HG03342 (cell line): Measurements from ENCODE around the gene TCF7L2.

ENCODE experiments used
- ATAC-seq: cut with Tn5 transposase; IDR thresholded peaks from one replicate; pipeline ENCODE4 v1.9.1; 2021; ENCODE audit warnings: mild to moderate bottlenecking, moderate library complexity; ENCODE audit not compliant: unreplicated experiment

TCF7L2 gene

DNA sequence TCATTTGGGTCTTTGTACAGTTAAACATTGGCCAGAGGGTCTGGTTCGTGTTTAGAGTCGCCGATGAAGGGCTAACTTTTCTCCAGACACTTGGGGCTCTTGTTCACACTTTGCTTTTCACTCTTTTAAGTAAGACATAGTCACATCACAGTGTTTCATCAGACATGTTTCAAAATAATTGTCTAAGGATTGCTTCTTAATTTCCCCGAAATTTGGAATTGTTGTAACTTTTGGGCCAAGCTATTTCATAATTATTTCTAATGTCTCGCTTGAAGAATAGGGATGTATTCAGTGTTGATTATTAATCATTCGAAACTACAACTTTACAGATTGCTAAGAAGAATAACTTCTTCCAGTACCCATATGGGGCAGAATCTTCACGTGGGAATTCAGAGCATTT, 92.8 kb downstream of the TCF7L2 start:
- ATAC-seq = no peak

DNA sequence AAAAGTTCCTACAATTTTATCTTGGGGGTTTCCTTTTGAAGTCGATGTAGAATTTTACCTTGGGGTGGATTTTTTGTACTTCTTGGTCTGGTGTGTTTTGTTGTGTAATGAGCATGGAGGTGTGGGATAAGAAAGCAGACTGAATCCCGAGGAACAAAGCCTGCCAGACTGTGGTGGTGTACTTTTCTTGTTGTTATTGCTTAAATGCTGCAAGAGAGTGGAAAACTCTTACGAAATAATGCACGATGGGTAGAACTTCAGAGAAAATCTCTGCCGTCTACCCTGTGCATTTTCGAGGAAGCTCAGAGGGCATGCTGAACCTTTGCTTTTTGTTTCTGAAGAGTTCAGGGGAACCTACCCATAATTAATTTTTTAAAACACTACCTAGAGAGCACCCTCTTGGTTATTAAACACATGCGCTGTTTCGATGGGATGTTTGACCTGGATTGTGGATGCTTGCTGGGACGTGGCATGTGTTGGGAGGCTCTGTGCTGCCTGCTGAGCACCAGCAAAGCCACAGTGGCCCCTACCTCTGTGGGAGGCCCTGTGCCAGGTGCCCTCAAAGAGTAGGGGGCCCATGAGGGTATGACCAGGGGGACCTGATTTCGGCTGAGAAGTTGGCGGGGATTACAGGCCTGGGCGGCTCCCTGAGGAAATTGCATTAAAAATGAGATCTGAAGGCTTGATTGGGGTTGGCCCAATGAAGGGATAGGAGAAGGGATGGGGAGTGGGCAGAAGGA, 94.1 kb downstream of the TCF7L2 start:
- no peak for ATAC-seq

DNA sequence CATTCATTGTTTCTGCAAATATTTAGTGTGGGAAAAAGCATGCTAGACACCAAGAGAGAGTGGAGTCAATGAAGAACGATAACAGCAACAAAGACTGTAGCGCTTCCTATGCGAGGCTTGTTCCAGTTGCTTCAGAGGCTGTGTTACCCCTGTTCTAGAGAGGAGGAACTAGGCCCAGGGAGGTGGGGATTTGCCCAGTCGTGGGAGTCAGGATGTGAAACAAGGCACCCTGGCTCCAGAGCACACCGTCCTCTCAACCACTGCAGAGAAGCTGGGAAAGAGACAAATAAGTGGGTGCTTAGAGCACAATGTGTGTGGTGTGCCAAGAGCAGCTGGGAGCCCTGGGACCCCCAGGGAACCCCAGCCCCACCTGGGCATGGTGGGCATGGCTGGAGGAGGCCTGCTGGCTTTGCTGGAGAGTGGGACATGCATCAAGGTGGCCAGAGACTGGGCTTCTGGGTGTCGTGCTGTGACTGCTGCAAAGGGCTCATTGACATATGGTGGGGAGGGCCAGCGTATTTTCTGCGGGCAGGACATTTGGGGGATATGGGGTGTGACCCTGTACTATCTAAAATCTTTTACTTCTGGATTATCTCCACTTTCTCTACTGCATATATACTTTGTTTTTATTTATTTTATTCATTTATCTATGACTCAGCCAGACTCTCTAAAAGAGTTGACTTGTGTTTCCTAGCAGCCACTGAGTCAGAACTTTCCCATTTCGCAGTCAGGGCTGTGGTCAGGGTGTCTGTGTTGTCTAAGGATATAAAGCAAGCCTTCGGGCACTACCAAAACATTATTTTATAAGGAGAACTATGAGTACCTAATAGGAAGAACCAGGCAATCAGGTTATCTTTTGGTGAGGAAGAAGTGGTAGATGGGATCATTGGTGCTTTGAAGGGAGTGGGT, 95.4 kb downstream of the TCF7L2 start:
- no peak for ATAC-seq

DNA sequence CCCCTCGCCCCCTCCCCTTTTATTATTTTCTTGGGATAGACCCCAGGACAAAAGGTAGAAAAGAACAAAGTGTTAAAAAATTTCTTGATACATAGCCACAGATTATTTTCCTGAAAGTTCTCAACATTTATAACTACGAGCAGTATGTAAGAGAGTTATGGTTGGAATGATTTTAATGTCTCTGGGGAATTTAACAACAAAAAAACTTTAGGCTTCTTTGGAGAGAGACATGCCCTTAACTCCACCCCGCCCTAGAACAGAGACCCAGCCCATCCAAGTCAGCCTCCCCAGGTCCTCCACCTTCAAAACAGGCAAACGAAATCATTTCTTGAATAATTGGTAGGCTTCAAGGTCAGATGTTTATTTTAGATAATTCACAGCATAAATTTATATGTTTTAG, 97.1 kb downstream of the TCF7L2 start:
- no peak for ATAC-seq

DNA sequence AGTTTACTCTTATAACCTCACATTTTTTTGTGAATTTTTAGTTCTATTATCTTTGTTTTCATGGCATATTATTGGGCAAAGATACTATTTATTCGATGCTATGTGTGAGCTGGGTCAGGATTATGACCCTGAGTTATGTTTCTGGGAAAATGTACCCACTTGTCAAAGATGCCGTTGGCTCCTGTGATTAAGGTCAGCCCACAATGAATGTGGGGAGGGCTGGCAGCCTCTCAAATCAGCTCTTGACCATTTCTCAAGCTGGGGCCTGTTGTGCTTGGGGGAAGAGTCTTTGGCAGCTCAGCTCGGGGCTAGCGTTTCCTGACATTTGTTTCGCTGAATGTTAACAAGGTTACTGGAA, 97.5 kb downstream of the TCF7L2 start:
- no peak for ATAC-seq

DNA sequence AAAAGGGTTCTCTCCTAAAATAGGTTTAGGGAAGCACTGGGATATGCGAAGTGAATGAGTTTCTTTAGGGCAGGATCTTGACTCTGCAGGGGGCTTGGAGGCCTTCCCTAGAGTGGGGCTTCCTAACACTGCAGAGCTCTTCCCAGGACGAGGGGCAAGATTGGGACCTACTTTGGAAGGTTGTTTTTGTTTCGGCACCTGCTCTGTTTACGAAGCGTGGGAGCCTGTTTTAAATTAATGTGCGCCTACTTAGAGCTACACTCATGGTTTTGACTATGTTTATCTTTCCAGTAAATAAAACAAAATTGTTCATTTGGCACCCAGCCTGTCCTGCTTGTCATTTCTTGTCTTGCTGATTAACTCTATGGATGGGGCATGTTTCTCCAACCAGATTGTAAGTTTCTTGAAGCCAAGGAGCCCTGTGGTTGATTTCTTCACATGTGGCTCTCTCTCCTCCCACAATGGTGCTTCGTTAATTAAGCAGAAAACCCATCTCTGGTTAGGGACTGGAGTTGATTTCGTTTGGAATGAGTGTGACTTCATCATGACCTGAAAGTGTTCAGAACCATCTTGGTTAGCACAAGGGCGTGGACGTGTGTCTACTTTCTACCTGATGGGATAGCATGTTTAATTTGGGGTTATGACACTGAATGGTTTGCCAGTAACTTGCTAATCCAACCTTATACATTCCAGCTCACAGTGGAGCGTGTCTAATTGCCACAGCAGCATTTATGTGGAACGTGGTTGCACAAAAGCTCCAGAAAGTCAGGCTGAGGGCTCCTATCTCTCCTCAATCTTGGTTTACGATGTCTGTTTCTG, 98.1 kb downstream of the TCF7L2 start:
- no peak for ATAC-seq

DNA sequence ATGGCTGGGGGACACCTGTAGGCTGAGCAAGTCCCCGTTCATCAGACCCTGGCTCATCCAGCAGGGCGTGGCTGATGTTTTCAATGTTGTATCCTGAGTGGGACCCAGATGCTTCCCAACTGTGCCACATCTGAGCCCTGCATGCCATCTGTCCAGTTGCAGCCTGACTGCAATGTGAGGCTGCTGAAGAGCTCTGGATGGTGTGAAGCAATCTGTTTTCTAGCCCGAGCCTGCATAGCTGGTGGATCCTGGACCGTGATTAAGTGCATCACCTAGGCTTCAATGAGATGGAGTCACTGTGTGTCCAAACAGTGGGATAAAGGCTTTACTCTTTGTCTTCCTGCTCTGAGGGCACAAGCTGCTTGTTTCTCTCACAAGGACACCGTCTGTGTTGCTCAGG, 99.8 kb downstream of the TCF7L2 start:
- ATAC-seq = no peak

DNA sequence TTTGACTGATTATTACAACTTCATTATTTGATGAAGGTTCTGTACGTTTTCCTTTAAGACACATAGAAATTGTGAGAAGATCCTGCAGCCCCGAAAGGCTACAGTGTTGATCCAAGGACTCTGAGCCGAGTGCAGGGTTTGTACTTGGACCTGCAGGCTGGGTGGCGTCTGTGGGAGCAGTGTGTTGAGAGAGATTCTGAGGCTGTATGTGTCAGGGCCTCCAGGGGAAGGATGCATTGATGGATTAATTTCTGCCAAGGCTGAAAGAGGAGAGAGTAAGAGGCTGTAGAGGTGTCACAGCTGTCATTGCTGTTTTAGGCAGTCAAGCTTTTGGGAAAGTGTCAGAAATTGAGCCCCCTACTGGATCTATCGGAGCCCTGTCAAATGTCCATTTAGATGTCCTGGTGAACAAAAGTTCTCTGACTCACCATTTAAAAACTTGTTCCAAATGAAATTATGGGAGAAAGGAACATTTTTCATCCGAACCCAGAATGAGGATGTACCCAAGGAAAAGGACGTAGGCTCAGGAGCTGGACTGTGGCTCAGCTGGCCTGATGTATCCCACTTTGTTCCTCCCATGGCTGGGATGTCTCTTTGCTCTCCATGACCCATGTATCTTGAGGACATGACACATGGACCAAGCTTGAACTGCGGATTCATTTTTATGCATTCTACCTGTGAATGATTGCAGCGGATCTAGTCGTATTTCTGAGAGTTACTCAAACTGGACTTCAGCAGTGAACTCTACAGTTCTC, 102.2 kb downstream of the TCF7L2 start:
- no peak for ATAC-seq

DNA sequence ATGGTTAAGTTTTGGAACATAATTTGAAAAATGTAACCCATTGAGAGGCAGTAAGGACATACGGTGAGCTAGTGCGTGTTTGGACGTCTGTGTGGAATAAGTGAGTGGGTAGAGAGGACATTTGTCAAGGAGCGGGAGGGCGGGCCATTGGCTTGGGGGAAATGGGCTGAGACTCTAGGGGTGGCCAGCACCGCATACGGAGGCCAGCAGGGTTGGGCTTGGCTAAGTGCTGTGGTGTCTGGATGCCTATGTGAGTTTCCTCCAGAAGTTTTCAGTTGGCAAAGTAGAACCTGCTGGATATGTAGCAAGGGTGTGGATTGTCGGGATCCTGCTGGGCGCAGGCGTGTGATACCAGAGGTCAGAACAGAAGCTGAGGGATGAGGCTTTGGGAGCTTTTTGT, 103.0 kb downstream of the TCF7L2 start:
- no peak for ATAC-seq

DNA sequence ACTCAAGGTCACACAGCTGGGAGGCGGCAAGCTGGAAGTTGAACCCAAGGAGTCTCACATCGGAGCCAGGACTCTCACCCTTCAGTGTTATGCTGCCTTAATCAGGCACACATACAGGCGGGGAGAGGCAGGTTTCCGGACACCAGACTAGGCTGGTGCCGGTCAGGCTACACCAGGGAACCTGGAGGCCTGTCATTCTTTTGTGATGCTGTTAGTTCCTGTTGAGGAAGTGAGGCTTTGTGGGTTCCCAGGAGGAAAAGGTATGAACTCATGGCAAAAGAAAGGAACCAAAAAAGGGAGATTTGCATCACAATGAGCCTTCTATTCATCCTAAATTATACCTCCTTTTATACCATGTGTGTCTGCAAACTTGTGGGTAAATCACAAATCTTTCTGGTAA, 103.8 kb downstream of the TCF7L2 start:
- no peak for ATAC-seq

DNA sequence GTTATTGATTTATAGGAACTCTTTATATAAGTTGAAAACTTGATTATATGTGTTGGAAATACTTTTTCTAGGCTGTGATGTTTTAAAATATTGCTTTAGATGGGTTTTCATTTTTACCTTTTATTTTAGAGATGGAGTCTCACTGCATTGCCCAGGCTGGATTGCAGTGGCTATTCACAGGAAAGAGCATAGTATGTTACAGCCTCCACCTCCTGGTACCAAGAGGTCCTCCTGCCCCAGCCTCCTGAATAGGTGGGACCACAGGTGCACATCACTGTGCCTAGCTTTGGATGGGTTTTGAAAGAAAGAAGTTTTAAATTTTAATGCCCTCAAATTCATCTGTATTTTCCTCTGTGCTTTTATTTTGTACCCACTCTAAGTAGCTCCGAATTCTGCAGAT, 105.4 kb downstream of the TCF7L2 start:
- ATAC-seq = no peak

DNA sequence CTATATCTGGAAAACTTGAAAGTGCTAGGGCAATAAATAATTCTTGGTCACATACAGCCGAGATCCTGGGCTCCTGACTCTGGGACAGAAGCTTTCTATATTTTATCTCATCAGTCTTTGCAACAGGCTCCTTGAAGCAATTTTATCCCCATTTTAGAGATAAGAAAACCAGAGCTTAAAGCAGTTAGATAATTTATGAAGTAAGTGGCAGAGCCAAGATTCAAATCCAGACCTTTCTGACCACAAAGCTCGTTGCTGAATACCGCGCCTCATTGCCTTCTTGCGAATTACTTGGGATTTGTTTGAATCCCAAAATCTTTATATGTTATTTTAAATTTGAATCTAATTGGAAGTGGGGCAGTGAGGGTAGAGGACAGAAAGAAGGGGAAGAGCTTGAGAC, 106.0 kb downstream of the TCF7L2 start:
- ATAC-seq = no peak

DNA sequence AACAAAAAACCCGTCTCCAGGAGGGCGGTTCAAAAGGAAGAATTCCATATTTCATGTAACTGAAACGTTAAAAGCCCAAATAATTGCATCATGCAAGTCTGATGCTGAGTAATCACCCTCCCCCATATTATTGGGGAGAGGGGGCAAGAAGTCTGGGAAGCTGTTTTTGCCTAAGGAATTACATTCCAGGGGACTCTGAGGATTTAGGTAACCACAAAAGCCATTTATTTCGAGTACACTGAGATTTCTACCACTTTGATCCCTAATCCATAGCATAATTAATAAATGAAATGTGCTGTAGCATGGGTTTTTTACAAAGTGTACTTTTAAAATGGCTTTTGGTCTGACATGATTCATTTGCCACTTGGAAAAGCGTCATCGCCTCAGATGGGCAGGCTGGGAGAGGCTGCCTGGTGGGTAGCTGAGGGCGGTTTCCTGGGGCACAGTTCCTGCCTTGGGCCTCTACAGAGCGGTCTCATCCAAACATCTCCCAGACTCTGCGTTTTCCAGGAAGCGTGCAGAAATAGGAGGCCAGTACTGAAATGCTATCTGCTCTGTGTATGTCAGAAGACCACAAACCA, 106.5 kb downstream of the TCF7L2 start:
- no peak for ATAC-seq

DNA sequence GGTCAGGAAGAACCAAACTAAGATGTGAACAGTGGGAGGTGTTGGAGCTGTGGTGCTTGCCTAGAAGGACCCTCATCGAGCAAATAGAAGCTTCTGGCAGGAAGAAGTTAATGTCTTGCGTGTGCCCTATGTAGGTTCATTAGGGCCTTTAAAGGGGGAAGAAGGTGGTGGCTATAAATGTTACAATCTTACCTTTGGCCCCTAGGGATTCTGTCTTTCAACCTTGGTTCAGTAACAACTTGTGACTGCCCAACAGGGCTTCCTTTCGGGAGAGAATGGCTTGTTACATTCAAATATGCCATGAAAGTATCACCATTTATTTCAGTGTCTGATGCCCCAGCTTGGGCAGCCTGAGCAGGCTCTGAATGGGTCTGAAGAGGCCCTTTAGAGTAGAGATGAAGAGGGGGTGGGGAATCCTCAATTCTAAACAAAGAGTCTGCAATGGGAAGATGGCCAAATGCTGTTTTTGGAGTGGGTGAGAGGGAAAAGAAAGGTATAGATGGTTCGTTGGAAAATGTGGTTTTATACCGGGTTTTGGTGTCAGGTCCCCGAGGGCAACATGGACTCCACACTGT, 108.0 kb downstream of the TCF7L2 start:
- no peak for ATAC-seq

DNA sequence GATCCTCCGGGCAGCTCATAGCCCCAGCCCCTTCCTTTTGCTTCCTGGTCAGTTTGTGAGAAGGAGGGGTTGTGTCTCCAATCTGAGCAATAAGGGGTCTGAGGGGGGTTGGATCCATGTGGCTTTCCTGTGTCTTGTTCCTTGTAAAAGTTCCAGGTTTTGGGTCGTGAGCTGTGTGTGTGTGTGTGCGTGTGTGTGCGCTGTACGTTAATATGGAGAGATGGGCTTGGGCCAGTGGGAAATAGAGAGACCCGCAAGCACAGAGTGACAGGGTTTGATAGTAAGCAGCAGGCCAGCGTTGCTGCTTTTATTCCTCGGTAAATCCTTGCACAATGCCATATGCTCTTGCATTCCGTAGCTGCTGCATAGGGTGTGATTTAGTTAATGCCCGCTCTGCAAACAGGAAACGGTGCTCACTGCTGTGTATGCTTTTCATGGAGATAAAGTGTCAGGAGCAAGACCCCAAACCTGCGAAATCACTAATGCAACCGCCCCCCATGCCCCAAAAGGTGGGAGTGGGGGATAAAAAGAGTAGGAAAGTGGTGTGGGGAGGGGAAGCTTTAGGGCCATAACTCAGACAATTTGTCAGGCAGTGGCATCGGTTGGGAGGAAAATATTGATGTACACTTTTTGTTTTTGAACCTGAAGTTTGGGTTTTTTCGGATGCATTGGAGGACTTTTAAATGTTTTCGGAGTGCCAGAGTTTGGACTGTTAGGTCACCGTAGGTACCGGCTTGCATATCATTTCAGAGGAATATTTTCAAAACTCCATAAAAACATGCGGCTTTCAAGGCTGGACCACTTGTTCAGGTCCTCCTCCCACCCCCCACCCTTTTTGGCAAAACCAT, 108.7 kb downstream of the TCF7L2 start:
- no peak for ATAC-seq

DNA sequence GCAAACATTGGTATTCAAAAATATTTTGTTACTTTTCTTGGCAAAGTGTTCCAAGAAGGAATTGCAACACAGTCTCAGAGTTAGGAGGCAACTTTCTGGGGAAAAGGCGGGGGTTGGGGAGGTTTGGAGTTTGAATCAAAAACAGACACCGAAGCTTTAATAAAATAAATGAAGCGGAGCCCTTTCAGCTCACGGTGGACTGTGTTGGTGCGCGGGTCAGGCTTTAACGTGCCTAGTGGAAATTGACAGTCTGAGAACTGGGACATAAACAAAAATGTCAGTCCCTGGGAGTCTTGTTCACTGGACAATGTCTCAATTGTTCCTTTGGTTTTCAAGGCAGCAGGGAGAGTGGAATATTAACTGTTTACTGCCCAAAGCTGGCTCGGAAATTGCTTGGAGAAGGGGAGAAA, 109.3 kb downstream of the TCF7L2 start:
- ATAC-seq = no peak

DNA sequence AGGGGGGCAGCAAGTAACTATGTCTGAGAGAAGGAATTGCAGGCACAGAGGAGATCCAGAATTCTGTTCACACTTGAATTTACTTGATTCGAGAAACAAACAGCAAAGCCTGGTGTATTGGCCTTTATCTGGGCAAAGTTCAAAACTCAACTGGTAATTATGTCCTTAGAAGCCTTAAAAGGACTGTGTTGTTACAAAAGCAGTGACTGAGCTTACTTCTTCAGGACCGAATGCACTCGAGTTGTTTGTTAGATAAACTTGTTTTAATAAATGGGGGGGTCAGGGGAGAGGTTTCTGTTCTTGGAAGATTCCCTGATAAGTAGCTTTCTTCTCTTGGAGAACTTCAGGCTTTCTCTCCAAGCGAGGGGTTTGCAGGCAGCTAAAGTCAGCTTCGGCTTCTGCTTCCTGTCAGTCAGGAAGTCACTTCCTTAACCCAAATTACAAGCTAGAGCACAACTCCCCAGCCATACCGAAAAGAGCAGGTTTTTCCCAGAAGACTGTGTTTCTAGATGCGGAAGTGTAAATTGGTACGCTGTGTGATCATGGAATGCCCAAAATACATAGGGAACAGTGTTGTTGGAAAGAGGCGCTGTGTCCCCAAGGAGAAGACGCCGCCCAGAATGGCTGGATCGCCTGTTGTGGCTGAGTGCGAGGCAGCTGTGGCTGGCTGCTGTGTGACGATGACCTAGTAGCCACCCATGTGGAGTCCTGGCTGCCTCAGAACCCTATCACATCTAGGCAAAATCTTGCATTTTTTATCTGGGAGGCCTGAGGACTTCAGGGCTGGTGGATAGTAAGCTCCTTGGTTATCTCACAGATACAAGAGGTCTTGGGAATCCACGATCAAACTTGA, 110.4 kb downstream of the TCF7L2 start:
- no peak for ATAC-seq

DNA sequence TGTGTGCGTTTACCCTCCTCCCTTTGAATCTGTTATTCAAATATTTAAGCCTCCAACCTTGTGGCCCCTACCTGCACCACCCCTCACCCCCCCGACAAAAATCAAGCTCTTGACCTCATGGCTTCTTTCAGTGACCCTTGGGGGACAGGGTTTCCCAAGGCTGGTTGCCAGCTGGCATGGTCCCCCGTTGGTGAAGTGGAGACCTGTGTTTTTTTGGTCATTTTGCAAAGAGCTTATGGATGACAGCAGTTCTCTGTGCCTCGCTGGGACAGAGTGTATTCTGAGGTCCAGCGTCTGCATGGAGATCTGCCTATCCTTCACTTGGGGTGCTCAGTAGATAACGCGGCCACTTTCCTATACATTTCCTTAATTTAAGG, 111.0 kb downstream of the TCF7L2 start:
- ATAC-seq = no peak
